ENCODE results near the gene LRRC8E. TPM values are rescaled to one million over a fixed set of nuclear protein-coding genes. Genes with fewer than 3 reads are reported as not detected.
"Not testable (repeated sequence)": the region's sequence is repeated elsewhere in the genome, so short reads cannot be mapped to it uniquely, and the experiment has no call there.

LRRC8E gene
- total RNA-seq, 1 donor from 2014 or later, result 3.5 TPM

- DNase-seq (ENCODE audit: extremely low spot score, unreplicated experiment), result no peak
These were observed 29.2 kb downstream of the LRRC8E start for GRCh38 chr19:7917267-7918061.

DNA sequence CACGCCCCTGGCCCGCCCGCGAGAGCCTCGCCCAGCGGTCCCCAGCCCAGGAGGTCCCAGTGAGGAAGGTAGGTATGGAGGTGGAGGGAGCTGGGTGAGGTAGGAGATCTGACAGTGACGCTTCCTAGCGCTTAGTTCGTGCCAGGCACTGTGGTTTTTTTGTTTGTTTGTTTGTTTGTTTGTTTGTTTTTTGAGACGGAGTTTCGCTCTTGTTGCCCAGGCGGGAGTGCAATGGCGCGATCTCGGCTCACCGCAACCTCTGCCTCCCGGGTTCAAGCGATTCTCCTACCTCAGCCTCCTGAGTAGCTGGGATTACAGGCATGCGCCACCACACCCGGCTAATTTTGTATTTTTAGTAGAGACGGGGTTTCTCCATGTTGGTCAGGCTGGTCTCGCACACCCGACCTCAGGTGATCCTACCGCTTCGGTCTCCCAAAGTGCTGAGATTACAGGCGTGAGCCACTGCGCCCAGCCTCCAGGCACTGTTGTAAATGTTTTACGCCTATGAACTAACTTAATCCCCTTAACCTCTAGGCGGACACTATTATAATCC is 29.8 kb downstream of the LRRC8E start:
- H3K4me3 Mint-ChIP-seq (ENCODE audit: unreplicated experiment), result peak overlapping the region; percentile 48
- H3K36me3 Mint-ChIP-seq (ENCODE audit: unreplicated experiment); H3K9me3 Mint-ChIP-seq (ENCODE audit: unreplicated experiment); DNase-seq (ENCODE audit: extremely low spot score, unreplicated experiment); H3K27me3 Mint-ChIP-seq (ENCODE audit: unreplicated experiment); H3K27ac Mint-ChIP-seq (ENCODE audit: unreplicated experiment): not testable (repeated sequence)
- peaks cover 29% of the 10 kb centered on the region for H3K4me1 Mint-ChIP-seq (ENCODE audit: unreplicated experiment)

More at GRCh38 chr19:7917267-7918061, 29.2 kb downstream of the LRRC8E start:
- peaks cover 6% of the 10 kb centered on the region for H3K36me3 Mint-ChIP-seq (ENCODE audit: unreplicated experiment)
- H3K4me1 Mint-ChIP-seq (ENCODE audit: unreplicated experiment), result peaks cover 28% of the 10 kb centered on the region
- H3K27me3 Mint-ChIP-seq (ENCODE audit: unreplicated experiment), result peaks cover 6% of the 10 kb centered on the region
- H3K9me3 Mint-ChIP-seq (ENCODE audit: unreplicated experiment), result no peaks in the 10 kb centered on the region
- H3K4me3 Mint-ChIP-seq (ENCODE audit: unreplicated experiment), result peak overlapping the region; percentile 74
- no peak overlapping the region for H3K27ac Mint-ChIP-seq (ENCODE audit: unreplicated experiment)
- TF ChIP-seq, protein P1, sequence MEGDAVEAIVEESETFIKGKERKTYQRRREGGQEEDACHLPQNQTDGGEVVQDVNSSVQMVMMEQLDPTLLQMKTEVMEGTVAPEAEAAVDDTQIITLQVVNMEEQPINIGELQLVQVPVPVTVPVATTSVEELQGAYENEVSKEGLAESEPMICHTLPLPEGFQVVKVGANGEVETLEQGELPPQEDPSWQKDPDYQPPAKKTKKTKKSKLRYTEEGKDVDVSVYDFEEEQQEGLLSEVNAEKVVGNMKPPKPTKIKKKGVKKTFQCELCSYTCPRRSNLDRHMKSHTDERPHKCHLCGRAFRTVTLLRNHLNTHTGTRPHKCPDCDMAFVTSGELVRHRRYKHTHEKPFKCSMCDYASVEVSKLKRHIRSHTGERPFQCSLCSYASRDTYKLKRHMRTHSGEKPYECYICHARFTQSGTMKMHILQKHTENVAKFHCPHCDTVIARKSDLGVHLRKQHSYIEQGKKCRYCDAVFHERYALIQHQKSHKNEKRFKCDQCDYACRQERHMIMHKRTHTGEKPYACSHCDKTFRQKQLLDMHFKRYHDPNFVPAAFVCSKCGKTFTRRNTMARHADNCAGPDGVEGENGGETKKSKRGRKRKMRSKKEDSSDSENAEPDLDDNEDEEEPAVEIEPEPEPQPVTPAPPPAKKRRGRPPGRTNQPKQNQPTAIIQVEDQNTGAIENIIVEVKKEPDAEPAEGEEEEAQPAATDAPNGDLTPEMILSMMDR (IDR thresholded peaks at IDR 0.05), result peak; percentile 61

GRCh38 chr19:7918615-7919421 is 30.5 kb downstream of the LRRC8E start:
- H3K4me1 Mint-ChIP-seq (ENCODE audit: unreplicated experiment), result peaks cover 31% of the 10 kb centered on the region
- no peaks in the 10 kb centered on the region for H3K9me3 Mint-ChIP-seq (ENCODE audit: unreplicated experiment)
- peaks cover 6% of the 10 kb centered on the region for H3K27me3 Mint-ChIP-seq (ENCODE audit: unreplicated experiment)
- TF ChIP-seq, protein P1 (IDR thresholded peaks at IDR 0.05), result no peak
- H3K27ac Mint-ChIP-seq (ENCODE audit: unreplicated experiment), result peak overlapping the region; percentile 85
- no peak for DNase-seq (ENCODE audit: extremely low spot score, unreplicated experiment)
- no peaks in the 10 kb centered on the region for H3K36me3 Mint-ChIP-seq (ENCODE audit: unreplicated experiment)
- H3K4me3 Mint-ChIP-seq (ENCODE audit: unreplicated experiment), result no peak overlapping the region

DNA sequence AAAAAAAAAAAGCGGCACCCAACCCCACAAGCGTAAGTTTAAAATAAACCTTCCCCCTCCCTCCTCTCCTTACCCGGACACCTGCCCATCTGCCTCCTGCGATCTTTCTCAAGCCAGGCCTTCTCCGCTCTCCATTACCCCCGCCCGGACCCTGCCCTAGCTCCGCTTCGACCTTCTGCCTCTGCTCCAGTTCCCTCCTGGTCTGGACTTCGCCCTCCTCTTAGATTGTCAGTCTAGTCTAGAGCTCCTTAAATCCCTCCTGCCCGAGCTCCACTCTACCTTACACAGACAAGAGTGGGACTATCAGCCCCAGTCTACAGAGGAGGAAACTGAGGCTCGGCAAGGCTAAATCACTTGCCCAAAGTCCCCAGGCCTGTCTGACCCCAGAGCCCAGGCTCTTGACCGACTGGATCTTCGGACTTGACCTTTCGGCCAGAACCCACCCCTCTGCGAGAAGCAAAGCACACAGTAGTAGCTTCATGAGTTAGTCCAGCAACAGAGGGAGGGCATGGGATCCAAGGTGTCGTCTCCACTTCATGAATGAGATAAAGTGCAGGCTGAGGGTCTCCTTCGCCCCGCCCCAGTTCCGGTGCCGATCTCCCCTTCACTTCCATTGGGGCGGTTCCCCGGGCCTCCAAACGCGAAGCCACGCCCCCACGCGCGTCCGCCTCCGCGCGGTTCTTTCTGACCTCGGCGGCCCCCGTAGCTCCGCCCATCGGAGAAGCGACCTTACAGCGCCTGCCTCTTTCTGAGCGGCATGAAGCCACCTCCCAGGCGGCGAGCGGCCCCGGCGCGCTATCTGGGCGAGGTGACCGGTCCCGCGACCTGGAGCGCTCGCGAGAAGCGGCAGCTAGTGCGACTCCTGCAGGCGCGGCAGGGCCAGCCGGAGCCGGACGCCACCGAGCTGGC is 31.6 kb downstream of the LRRC8E start, which contains the start of gene SNAPC2:
TSS of gene SNAPC2 (plus strand) at position 729 of the 909 bp plus-strand sequence. CDS start at position 758, 29 bp downstream.
- peak within 1 kb of the TSS; percentile 96 for H3K27ac Mint-ChIP-seq (ENCODE audit: unreplicated experiment)

More for the DNA sequence above, 31.6 kb downstream of the LRRC8E start, which contains the start of gene SNAPC2:
- H3K4me1 Mint-ChIP-seq (ENCODE audit: unreplicated experiment), result peaks cover 34% of the 10 kb centered on the region
- H3K27me3 Mint-ChIP-seq (ENCODE audit: unreplicated experiment), result peaks cover 6% of the 10 kb centered on the region
- TF ChIP-seq, protein P1 (IDR thresholded peaks at IDR 0.05), result no peak
- H3K4me3 Mint-ChIP-seq (ENCODE audit: unreplicated experiment), result peak within 1 kb of the TSS; percentile 91
- DNase-seq (ENCODE audit: extremely low spot score, unreplicated experiment), result peak; percentile 98
- no peaks in the 10 kb centered on the region for H3K36me3 Mint-ChIP-seq (ENCODE audit: unreplicated experiment)
- H3K9me3 Mint-ChIP-seq (ENCODE audit: unreplicated experiment), result no peaks in the 10 kb centered on the region

Measured in osteocyte (in vitro differentiated cells).